HG02678 (cell line): Measurements from ENCODE around the gene SSR1.

Experiments used
- ATAC-seq: cut with Tn5 transposase; IDR thresholded peaks from one replicate; pipeline ENCODE4 v1.9.1; 2021; ENCODE audit warnings: mild to moderate bottlenecking, moderate library complexity; ENCODE audit not compliant: unreplicated experiment

The SSR1 gene

DNA sequence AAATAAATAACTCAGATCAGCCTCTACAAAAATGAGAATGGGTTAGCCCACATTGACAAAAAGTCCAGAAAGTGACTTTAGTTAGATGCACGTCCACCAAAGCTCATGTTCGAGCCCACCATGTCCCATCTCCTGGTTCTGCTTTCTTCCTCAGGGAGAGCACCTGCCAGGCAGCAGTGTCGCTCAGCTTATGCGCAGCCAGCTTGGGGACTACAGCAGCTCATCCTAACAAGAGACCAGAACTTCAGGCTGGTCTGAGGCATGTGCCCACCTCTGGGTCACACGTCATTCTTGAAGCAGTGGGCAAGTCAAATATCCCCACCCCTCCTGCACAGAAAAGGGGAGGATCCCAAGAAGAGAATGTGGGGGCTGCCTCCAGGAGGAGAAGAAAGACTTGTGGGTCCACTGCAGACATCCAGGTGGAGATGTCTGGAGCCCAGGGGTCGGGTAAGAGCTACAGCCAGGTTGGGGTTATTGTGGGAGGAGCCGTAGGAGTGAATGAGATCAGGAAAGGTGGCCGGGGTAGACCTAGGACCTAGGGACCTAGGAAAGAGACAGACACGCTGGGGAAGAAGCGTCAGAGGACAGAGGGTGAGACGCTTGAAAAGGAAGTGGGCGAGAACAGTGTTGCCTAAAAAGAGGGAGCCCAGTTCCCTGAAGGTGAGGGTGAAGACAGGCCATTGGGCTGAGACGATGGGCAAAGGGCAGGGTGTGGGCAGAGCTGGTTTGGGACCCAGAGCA, 52.5 kb downstream of the SSR1 start:
- ATAC-seq = no peak

DNA sequence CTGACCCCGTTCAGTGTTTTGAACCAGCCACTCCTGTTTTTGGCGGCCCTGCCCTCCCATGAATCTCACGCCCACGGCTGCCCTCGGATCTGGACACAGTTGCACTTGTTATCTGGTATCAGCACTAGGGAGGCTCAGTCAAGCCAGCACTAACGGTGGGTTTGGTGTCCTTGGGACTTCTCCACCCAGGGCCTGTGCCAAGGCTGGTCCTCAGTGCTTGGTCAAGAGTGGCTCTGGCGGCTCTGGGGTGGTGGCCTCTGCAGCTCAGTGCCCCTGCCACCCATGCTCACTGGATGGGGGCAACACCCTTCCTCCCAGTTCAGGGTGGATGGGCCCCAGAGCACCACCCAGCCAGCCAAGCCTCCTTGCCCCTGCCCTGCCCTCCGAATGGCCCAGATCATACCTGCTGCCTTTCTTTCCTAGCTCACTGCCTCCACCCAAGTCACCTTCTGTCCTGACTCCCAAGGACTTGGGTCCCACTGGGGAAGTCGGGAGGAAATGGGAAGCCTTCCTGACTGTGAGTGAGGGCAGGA, 54.7 kb downstream of the SSR1 start:
- ATAC-seq = no peak

- no peak for ATAC-seq
Observed at GRCh38 chr6:7257521-7258230, 55.3 kb downstream of the SSR1 start.

GRCh38 chr6:7256785-7257184, 56.2 kb downstream of the SSR1 start:
- ATAC-seq = no peak

DNA sequence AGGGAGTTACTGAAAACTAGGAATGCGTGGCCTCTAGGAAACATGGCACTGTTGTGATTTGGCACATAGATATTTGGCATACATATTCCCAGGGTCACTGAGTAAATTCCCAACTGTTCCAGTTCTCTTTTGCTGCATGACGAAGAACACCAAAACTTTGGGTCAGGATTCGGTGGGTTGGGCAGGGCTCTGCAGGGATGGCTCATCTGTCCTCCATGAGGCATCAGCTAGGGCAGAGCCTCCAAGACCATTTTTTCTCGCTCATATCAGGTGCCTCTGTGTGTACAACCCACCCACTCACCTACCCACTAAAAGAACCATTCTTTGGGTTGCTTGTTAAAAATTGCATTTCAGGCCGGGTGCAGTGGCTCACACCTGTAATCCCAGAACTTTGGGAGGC, 57.1 kb downstream of the SSR1 start:
- ATAC-seq = no peak

DNA sequence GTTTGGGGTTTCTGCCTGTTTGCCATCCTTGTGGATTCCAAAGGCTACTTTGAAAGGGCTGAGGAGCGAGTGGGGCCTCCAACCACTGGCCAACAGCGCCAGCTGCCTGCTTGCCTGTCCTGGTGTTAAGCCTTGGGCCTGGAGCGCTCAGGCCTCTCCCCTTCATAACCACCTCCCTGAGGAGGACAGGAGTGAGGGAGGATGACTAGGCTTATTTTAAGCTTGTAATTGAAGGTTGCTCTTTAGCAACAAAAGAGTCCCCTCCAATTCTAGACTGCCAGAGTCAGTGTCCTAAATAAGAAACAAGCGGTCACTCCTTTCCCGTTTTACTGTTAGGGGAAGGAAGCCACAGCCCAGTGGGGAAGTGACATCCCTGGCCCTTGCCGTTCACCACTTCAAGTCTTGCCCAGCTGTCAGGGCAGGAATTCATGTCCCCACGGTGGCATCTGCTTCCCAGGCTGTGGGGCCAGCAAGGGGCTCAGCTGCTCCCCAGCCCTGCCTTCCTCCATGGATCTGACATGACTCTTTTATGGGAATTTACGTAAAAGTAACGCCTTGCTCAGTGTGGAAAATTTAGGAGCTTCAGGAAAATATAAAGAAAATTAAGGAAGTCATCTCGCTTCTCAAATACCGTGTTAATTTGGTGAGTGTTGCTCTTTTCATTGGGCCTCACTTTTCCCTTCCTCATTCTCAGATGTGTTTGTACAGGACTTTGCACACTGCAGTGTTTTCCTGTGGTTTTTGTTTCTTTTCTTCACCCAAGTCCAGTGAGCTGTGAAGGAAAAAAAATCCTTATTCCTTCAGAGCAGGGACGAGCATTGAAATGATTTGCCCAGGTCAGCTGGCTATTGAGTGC, 57.8 kb downstream of the SSR1 start:
- ATAC-seq = no peak

GRCh38 chr6:7252390-7252789, 60.6 kb downstream of the SSR1 start:
- ATAC-seq = no peak

DNA sequence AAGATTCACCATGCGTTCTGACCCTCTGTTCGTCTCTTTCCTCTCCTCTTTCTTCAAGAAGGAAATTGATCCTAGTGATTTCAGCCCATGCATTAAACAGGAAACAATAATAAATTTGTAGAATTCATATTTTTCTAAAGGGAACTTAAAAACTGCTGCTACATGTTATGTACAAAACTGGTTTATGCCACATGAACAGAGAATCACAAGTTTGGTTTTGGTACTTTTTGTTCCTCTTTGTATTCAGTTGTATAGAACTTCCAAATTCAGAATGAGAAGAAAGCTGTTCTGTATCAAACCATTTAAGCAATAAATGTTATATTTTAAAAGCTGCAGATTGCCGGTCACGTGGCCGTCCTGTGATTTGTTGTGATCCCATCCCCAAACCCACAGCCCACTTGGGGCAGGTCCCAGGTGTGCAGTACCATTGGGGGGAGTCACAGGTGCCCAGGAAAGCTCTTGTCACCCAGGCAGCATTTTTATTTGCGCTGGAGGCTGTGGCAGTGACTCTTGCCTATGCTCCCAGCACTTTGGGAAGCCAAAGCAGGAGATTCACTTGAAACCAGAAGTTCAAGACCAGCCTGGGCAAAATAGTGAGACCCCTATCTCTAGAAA, 61.2 kb downstream of the SSR1 start:
- no peak for ATAC-seq

- no peak for ATAC-seq
Observed at GRCh38 chr6:7250812-7251211, 62.2 kb downstream of the SSR1 start.

DNA sequence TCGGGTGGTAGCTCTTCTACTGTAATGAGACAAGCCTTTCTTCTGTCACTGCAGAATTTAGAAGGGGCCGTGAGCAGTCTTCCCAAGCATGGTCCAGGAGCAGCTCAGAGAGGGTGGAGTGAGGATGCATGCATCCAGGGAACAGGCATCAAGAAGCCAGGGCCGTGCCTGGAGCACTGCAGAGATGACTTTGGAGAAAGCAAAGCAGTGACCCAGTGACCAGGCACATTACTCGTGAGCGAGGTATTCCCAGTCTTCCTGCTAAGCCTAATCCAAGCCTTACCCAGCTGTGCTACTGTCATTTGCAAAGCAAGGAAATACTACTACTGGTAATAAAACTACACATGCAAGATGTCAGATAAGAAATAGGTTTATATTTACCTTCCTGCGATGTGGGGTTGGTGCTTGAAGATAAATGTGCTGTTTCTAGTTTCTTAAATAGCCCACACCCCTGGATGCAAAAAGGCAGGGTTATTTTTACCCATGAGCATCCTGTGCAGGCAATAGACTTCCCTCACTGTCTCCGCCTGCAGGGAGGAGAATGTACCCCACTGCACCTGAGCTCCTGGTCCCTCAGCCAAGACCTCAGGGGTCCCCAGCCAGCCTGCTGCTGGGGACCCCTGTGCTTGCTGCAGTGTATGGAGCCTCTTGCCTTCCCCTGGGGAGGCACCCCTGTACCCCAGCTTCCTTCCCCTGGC, 62.9 kb downstream of the SSR1 start:
- ATAC-seq = no peak

GRCh38 chr6:7249391-7249790, 63.6 kb downstream of the SSR1 start:
- no peak for ATAC-seq

- ATAC-seq = no peak
Observed at GRCh38 chr6:7247828-7248227, 65.2 kb downstream of the SSR1 start.

DNA sequence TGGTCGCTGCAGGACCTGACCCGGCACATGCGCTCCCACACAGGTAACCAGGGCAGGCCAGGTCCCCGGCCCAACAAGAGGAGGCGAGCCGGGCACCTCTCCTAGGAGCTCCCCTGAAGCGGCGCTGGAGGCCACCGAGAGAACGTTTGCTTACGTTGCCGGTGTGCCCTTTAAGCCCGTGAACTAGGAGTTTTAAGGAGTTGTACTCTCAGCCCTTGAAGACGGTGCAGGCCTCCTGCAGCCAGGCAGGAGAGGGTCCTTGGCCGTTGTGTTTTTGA, 65.9 kb downstream of the SSR1 start:
- no peak for ATAC-seq

DNA sequence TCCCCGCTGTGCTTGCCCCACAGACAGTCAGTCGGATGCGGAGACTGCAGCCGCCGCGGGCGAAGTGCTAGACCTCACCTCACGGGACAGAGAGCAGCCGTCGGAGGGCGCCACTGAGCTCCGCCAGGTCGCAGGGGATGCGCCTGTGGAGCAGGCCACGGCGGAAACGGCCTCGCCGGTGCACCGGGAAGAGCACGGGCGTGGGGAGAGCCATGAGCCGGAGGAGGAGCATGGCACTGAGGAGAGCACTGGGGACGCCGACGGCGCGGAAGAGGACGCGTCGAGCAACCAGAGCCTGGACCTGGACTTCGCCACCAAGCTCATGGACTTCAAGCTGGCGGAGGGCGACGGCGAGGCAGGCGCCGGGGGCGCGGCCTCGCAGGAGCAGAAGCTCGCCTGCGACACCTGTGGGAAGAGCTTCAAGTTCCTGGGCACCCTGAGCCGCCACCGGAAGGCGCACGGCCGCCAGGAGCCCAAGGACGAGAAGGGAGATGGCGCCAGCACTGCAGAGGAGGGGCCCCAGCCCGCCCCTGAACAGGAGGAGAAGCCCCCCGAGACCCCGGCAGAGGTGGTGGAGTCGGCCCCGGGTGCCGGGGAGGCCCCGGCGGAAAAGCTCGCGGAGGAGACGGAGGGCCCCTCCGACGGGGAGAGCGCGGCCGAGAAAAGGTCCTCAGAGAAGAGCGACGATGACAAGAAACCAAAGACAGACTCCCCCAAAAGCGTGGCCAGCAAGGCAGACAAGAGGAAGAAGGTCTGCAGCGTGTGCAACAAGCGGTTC, 66.4 kb downstream of the SSR1 start:
- ATAC-seq = no peak

DNA sequence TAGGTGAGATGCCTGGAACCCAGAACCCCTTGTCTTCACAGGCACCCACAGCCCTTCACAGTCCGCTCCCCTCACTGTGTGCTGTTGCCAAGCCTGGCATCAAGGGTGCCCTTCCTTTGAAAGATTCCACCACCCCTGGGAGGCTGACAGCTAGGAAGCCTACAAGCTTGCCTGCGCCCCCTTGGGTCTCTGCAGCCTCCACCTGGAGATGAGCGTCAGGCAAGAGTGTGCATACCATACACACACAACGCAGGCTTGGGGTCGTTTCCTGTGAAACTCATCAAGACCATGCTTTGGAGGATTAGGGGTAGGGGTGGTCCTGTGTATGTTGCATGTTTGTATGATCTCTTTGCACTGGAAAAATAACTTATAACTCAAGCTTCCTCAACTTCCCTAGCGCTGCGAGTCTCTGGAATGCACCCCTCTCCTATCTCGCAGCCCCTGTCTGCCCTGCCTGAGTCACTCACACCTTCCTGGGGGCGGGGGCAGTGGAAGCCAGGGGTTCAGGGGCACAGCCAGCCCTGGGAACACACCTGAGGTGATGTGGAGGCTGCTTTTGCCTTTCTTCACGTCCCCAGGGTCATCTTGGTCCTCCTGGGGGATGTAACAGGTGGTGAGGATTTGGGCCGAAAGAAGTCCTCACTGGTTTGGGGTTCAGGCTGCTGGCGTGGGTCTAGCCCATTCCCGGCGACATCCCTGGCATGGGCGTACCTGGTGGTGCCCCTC, 67.2 kb downstream of the SSR1 start:
- no peak for ATAC-seq

DNA sequence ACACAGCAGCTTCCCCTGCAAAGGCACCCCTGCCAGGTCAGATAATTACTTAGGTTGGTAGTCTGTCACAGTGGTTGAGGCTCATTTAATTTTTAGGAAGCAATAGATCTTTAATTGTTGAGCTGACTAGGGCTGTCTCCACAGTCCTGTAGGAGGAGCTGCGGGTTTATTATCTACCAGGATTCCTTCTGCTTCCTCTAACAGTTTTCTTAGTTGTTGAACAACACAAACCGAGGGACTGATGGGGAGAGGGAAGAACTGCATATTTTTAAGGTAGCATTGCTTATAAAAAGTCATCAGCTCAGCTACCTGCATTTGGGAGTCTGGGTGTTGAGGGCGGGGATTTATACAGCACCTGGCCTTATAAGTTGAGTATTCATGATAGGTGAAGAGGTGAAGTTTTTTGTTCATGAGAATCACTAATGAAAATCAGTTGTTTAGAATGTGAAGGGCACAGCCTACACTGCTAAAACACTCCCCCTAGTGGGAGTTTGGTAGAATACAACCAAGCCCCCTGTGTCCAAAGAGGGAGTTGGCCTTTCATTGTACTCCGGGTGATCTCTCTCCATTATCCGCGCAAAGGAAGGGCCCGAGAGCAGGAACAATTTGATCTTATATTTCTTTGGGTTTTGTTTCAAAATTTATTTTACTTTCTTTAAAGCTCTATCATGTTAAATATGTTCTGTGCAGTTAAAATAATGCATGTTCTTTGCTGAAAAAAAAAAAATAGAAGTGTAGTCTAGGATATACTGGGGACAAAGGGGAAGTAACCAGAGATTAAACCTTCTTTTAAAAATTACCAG, 69.6 kb downstream of the SSR1 start:
- no peak for ATAC-seq

DNA sequence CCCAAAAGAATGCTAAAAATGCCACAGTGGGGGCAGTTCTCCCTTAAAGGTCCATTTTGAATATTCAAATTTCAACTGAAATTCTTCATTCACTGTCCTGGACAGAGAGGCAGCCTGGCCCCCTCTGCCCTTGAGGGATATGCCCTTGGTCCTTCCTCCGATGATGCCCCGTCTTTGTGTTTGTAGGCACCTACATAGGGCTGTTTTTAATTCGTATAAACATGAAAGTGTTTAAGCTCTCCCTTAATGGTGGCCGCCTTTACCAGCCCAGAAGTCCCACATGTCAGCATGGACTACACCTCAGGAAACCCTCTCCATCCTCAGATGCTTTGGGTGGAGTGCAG, 70.2 kb downstream of the SSR1 start:
- ATAC-seq = no peak
